GM23338 (cell line): Measurements from ENCODE around the gene PCDHGA7. TPM values are rescaled to one million over a fixed set of nuclear protein-coding genes. Genes with fewer than 3 reads are reported as not detected.

Source experiments
- ATAC-seq: fragments of 200-7000 bp; cut with Tn5 transposase; 3 replicates; pipeline ENCODE4 v1.9.1; 2020
- DNase-seq: peaks from one replicate; pipeline ENCODE4 v3.0.0-alpha.2; 2015; ENCODE audit warnings: low spot score
- H2AFZ ChIP-seq: fragments of 200-600 bp; sonication (generic); 2 replicates; pipeline ENCODE4 v1.8.0; 2016; ENCODE audit warnings: antibody characterized with exemption, mild to moderate bottlenecking, moderate library complexity
- H3F3A ChIP-seq: fragments of 200-600 bp; sonication (generic); replicated peaks from 2 replicates; pipeline ENCODE4 v1.8.0; 2017; ENCODE audit warnings: antibody characterized with exemption, mixed run types, low read depth
- H3K27ac ChIP-seq: fragments of 200-600 bp; sonication (generic); 2 replicates; pipeline ENCODE4 v1.6.1; 2016; ENCODE audit warnings: low read depth
- H3K27me3 ChIP-seq: fragments of 200-600 bp; sonication (generic); 2 replicates; pipeline ENCODE4 v1.8.0; 2016; ENCODE audit warnings: mild to moderate bottlenecking, mixed run types, moderate library complexity; ENCODE audit not compliant: insufficient read depth
- H3K36me3 ChIP-seq: fragments of 200-600 bp; sonication (generic); 2 replicates; pipeline ENCODE4 v1.8.0; 2016; ENCODE audit warnings: mild to moderate bottlenecking; ENCODE audit not compliant: insufficient read depth
- H3K4me1 ChIP-seq: fragments of 200-600 bp; sonication (generic); 2 replicates; pipeline ENCODE4 v1.8.0; 2016; ENCODE audit warnings: mild to moderate bottlenecking, moderate library complexity; ENCODE audit not compliant: insufficient read depth
- H3K4me2 ChIP-seq: fragments of 200-600 bp; sonication (generic); 2 replicates; pipeline ENCODE4 v1.7.1; 2017; ENCODE audit warnings: mixed run types
- H3K4me3 ChIP-seq: fragments of 200-600 bp; sonication (generic); 2 replicates; pipeline ENCODE4 v1.6.1; 2016; ENCODE audit warnings: mixed run types
- H3K79me2 ChIP-seq: fragments of 200-600 bp; sonication (generic); replicated peaks from 2 replicates; pipeline ENCODE4 v1.8.0; 2017; ENCODE audit warnings: mild to moderate bottlenecking; ENCODE audit not compliant: insufficient read depth
- H3K9me2 ChIP-seq: fragments of 200-600 bp; sonication (generic); 2 replicates; pipeline ENCODE4 v1.8.0; 2017; ENCODE audit not compliant: insufficient read depth
- H4K20me1 ChIP-seq: fragments of 200-600 bp; sonication (generic); replicated peaks from 2 replicates; pipeline ENCODE4 v1.8.0; 2017; ENCODE audit warnings: mild to moderate bottlenecking; ENCODE audit not compliant: insufficient read depth
- H3K27ac Mint-ChIP-seq: 2 replicates; pipeline ENCODE4 v1.8.0; 2020; ENCODE audit warnings: inconsistent platforms, mild to moderate bottlenecking, moderate library complexity, mixed read lengths
- H3K27me3 Mint-ChIP-seq: 3 replicates; pipeline ENCODE4 v1.8.0; 2022; ENCODE audit warnings: low read depth, mild to moderate bottlenecking, moderate library complexity, mixed read lengths, inconsistent platforms; ENCODE audit not compliant: insufficient read depth, poor library complexity
- H3K36me3 Mint-ChIP-seq: 3 replicates; pipeline ENCODE4 v1.8.0; 2021; ENCODE audit warnings: low read depth, mild to moderate bottlenecking, inconsistent platforms, moderate library complexity, mixed read lengths
- H3K4me1 Mint-ChIP-seq: 3 replicates; pipeline ENCODE4 v1.8.0; 2020; ENCODE audit warnings: mild to moderate bottlenecking, inconsistent platforms, mixed read lengths
- H3K4me3 Mint-ChIP-seq: 3 replicates; pipeline ENCODE4 v1.8.0; 2021; ENCODE audit warnings: moderate library complexity, mild to moderate bottlenecking, inconsistent platforms, mixed read lengths
- H3K9me3 Mint-ChIP-seq: 3 replicates; pipeline ENCODE4 v1.8.0; 2020; ENCODE audit warnings: moderate library complexity, mild to moderate bottlenecking, inconsistent platforms, mixed read lengths
- CTCF ChIP-seq, 2 experiments: fragments of 200-600 bp in 1 of 2; sonication (generic) in 1 of 2; conservative IDR thresholded peaks; 2 replicates each; pipeline versions ENCODE4 v1.5.1 to v1.6.1; 2016 to 2017; ENCODE audit warnings: antibody characterized with exemption in 2 of 2, low read depth in 2 of 2, mild to moderate bottlenecking in 2 of 2, moderate library complexity in 1 of 2
- ETS1 ChIP-seq: IDR thresholded peaks from 2 replicates; pipeline ENCODE4 v1.6.1; 2016; ENCODE audit warnings: antibody characterized with exemption
- EZH2 ChIP-seq: fragments of 200-600 bp; sonication (generic); IDR thresholded peaks from one replicate; pipeline ENCODE4 v1.8.0; 2017; ENCODE audit warnings: antibody characterized with exemption, mild to moderate bottlenecking, low read depth; ENCODE audit not compliant: unreplicated experiment
- ZNF331 ChIP-seq: fragments of 250-450 bp; sonication (Bioruptor Pico); IDR thresholded peaks from 2 replicates; pipeline ENCODE4 v1.5.0; 2020; ENCODE audit warnings: low read depth, mild to moderate bottlenecking, moderate library complexity
- ZNF462 ChIP-seq: fragments of 250-450 bp; sonication (Bioruptor Pico); IDR thresholded peaks from 2 replicates; pipeline ENCODE4 v1.5.0; 2020; ENCODE audit warnings: mild to moderate bottlenecking, moderate library complexity
- polyA plus RNA-seq: library from polyadenylated mRNA; unstranded; fragments of >200 nt; fragmentation: Nextera tagmentation; extraction: Ambion mirVana; gene quantifications from 2 replicates; pipeline ENCODE4 v1.2.1, GENCODE V29; 2016
- total RNA-seq: library from RNA; depleted of rRNA; stranded (reverse); fragments of >200 nt; shearing (Covaris generic); gene quantifications from 2 replicates; pipeline ENCODE4 v1.2.3, GENCODE V29; 2014

The PCDHGA7 gene
- total and polyA plus RNA-seq, 2 experiments from 2014 or later = 0.44 to 4.4 TPM

- TF ChIP-seq ZNF462 (CRISPR knock-in tag) (no peak), EZH2 (no peak), CTCF (conservative IDR thresholded peaks at IDR 0.05; ENCODE audit: low read depth in 2 of 2) (no peak)
These were observed 39.8 kb upstream of the PCDHGA7 start (continued) for GRCh38 chr5:141342773-141343172.

- Histone ChIP-seq H3K79me2 (no peaks in the 10 kb centered on the region), H4K20me1 (no peaks in the 10 kb centered on the region), H2AFZ (peak within 1 kb of the TSS; percentile 66; the same call in 1 of the 2 replicates), H3K4me1 (no peaks in the 10 kb centered on the region), H3K36me3 (no peaks in the 10 kb centered on the region), H3K4me3 (no peak within 1 kb of the TSS), H3K27me3 (no peaks in the 10 kb centered on the region), H3F3A (no peaks in the 10 kb centered on the region), H3K4me2 (no peak within 1 kb of the TSS), H3K9me2 (no peaks in the 10 kb centered on the region), H3K27ac (no peak within 1 kb of the TSS)
- Mint-ChIP-seq H3K27ac (no peak within 1 kb of the TSS), H3K9me3 (peaks cover 76% of the 10 kb centered on the region), H3K27me3 (peaks cover 2% of the 10 kb centered on the region), H3K4me3 (no peak within 1 kb of the TSS), H3K4me1 (no peaks in the 10 kb centered on the region; the same call in 2 of the 3 replicates), H3K36me3 (peaks cover 38% of the 10 kb centered on the region)
- DNase-seq = peak; percentile 79
- no peak for ATAC-seq
- no peak for TF ChIP-seq ZNF462 (CRISPR knock-in tag)
- no peak for TF ChIP-seq ZNF331 (CRISPR knock-in tag)
- TF ChIP-seq ETS1 = no peak
These were observed 39.1 kb upstream of the PCDHGA7 start, which contains the start of gene PCDHGA3 for GRCh38 chr5:141343242-141343952. TSS of gene PCDHGA3 (plus strand) at chr5:141343829. CDS start at chr5:141344034, 205 bp downstream.
